Fibroblast of skin of right quadriceps (primary cell): ENCODE data around the gene CCDC122.

Experiments used
- DNase-seq: peaks from one replicate; pipeline ENCODE4 v3.0.0-alpha.2; 2013

The CCDC122 gene

DNA sequence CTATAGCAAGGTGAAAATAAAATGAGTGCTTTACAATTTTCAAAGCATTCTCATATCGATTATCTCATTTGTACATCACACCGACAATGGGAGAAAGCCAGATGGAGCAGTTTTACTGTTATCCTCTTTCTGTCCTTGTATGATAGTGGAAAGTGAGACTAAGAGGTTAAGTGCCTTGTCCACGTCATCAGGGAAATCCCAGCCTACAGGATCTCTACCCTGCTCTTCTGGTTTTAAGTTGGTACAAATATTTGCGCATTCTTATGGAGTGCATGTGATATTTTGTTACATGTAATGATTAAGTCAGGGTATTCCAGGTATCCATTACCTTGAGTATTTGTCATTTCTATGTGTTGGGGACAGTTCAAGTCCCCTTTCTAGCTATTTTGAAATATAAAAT is 80.3 kb downstream of the CCDC122 start:
- no peak for DNase-seq

DNA sequence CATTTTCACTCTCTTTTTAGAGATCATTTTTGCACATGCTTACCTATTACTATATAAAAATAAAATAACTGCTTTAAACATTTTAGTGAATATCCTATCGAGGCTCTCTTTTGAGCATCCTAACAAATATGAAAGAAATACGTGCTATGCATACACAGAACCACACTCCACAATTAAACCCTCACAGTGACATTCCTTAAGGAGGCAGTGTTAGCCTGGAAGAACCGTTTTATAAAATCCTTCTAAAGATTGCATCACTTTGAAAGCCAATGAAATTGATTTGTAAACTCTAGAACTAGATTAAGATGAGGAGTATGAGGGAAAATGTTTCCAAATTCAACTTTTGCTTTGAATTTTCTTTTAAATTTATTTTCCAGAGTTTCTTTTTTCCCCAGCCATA is 81.7 kb downstream of the CCDC122 start:
- no peak for DNase-seq

DNA sequence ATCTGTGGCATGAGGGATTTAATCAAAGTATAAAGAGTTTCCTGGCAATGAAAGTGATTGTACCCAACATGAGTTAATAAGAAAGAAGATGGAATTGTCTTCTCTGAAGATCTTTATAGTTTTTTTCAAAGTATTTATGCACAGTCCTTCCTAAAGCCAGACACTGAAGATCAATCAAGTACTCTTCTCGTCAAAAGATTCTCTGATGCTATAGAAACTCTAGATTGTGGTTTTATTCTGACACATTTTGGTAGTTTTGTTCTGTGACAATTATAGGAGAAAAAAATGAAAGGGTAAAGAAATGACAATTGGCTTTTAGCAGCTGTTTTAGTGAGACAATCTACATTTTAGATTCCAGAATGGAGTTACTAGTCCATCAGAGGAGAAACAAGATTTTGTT is 82.4 kb downstream of the CCDC122 start:
- DNase-seq, result no peak

DNA sequence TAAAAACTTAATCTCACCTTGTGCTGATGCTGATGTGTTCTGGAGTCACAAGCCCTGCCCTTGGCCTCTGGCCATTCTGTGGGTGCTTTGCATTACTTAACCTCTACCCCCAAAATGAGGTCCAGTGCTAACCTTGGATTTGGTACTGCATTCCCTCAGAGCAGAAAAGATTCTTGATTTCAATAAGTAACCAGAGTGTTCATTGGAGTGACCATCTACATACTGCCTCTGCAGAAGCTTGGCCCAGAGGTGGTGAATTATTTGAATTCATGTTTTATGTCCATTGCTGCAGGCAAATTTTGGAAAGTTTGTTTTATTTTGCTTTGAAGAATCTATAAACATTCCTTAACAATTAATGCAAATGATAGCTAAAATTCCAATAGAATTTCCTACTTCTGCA is 85.1 kb downstream of the CCDC122 start:
- no peak for DNase-seq

DNA sequence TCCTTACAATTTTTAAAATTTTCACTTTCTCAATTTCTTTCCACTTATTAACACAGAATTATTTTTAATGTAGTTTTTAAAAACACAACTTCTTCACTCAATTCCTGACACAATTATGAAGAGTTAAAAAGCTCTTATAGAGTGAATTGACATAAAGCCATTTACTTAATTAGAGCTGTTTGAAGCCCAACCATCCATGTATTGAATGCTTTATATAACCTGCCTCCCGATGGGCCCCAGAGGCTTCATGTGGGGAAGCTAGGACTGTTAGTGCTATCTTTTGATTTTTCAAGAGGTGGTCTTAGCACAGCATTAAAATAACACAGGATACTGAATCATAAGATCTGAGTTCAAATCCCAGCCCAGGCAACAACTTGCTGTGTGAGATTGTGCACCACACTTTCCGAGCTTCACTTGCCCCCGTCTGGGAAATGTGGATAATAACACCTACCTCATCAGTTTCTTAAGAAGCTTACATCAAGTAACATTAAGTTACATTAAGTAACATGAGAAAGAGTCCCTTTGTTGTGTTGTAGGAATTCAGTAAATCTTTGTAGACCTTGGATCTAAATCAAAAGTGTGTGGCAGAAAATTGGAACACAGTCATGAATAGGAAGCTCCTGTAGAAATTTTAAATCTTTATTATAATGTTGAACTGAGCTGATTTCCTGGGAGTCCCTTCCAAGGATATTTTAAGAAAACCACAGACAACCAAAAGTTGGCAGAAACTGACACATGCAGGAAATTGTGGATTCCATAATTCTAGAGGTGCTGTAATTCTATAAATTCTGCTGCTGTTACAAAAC is 87.3 kb downstream of the CCDC122 start:
- peak; percentile 92 for DNase-seq

DNA sequence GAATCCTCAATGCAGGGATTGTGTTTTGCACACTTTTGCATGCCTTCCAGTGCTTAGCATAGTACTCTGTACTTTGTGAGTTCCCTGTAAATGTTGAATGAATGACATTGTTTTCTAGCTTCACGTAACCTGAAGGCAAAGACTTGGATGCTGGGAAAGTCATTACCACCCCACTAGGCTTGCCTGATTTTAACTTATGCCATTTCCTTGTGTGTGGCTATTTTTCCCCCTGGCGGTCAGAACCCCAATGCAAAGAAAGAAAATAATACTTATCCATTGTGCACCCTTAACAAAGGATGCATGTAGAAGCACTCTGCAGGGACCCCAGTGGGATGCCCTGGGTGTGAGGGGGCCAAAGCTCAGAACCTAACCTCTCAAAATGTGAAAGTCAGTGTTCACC is 91.5 kb downstream of the CCDC122 start:
- DNase-seq, result peak; percentile 69

DNA sequence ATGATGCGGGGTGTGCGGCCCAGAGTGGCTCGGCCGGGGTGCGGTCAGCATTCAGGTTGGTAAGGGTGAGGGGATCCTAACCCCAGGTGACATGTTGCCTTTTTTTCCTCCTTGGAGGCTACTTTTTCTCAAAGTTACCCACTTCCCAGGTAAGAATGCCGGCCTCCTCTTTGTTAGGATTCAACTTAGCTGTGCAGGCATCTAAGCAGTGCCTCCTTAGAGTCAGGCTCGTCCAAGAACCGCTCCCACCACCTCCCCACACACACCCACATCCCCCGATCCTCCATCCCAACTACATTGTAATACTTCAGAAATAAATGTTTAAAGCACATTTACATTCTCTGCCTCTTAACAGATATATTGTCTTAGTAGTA is 92.0 kb downstream of the CCDC122 start:
- DNase-seq, result no peak

DNA sequence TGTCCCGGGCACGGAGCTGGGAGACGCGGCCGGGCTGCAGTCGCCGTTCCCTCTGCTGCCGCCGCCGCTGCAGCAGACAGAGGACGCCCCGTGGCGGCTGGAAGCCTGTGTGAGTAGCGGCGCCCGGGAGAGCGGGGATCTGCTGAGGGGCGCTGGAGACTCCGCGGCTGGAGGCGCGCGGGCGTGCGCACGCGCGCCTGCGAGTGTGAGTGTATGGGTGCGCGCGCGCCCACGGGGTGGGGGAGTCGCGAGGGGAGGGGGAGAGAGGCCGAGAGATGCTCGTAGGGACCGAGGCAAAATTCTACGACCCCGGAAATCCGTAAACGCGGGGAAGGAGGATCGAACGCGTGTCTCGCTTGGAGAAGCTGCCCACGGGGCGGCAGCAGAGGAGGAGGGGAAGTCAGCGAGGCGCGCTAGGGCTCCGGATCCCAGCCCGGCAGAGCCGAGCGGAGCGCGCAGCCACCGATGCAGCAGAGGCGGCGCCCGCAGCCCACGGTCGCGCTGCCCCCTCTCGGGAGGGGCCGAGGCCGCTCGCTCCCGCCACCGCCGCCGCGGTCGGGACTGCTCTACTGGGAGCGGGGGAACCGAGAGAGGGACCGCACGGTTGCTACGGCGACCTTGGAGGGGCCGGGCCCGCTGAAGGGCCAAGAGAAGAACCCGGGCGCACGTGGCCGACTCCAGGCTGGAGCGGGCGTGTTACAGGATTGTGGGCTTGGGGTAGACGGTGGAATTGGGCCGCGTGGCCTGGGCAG is 92.6 kb downstream of the CCDC122 start, which contains the start of gene ENOX1:
ENOX1 (minus strand) TSS at position 207 of the 752 bp plus-strand sequence.
- DNase-seq, result peak; percentile 82

DNA sequence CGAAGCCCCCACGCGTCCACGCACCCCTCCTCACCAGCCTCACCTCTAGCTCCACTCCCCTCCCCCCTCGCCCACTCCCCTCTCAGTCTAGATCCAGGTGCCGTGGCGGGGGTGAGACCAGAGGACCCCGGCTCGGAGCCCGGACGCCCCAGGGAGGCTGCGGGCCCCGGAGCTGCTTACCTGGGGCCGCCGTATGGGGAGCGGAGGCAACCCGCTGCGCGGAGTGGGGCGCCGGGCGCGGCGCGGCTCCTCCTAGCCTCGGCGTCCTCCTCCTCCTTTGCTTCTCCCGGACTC is 93.1 kb downstream of the CCDC122 start:
- no peak for DNase-seq
